Activated CD8-positive, alpha-beta memory T cell treated with anti-CD3 and anti-CD28 coated beads for 36 hours (primary cell): ENCODE results near the gene PACRG. TPM values are rescaled to one million over a fixed set of nuclear protein-coding genes. Genes with fewer than 3 reads are reported as not detected.

Experiments
- total RNA-seq, 2 experiments: library from RNA; stranded (reverse); gene quantifications; one replicate each; pipeline ENCODE4 v1.2.3, GENCODE V29; 2021

Gene PACRG
- total RNA-seq, 2 experiments from 2014 or later = not detected

Other genes starting within 250 kb of the PACRG start
- gene PRKN, start 208 bp upstream of the PACRG start, total RNA-seq = not detected